Ammon's horn (tissue), 1 donor: ENCODE measurements around the gene DNAJA3.

Source experiments
- DNase-seq: peaks from one replicate; pipeline ENCODE4 v3.0.0-alpha.2; 2016; ENCODE audit warnings: low spot score

The DNAJA3 gene

DNA sequence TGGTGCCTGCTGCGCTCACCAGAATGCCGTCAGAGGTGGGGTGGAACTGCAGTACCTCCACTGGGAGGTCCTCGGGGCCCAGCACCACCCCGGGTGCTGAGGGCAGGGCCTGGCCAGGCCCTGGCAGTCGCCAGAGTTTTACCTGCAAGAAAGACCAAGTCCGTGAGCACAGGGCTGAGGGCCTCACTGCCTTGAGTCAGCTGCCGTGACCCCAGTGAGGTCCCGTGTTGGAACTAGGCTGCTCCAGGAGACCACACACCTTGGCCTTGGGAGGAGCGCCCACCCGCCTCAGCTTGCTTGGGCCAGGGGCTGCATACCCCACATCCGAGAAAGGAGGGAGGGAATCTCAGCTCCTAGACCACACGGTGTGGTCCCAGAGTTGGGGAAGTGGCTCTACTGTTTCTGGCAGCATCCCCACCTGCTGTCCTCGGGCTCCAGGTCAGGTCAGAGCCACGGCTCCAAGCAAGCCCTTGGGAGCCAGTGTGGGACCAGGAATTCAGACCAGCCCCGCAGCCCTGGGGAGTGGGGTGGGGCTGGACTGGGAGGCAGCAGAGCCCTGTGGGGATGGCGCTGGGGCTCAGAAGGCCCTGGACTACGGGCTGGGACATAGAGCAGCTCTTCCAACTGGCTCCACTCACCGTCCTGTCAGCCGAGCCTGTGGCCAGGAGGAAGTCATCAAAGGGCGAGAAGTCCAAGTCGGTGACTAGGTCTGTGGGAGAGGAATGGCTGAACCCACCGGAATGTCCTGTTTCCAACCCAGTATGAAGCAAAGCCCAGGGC, 17.9 kb upstream of the DNAJA3 start:
- DNase-seq, result no peak

DNA sequence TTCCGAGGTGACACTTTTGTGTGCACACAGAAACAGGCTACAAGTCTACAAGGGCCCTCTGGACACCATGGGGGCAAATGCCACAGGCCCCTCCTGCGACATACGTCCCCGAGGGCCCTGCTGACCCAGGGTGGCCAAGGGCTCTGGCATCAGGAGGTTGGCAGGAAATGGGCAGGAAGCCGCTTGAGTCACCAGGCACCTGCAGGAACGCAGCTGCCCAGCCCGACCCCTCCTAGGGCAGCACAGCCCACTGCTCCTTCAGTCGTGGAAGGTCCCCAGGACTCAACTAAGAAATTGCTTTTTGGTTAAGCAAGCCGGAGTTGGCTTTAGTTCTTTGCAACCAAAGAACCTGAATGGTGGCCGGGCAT, 17.4 kb upstream of the DNAJA3 start:
- DNase-seq, result no peak

DNA sequence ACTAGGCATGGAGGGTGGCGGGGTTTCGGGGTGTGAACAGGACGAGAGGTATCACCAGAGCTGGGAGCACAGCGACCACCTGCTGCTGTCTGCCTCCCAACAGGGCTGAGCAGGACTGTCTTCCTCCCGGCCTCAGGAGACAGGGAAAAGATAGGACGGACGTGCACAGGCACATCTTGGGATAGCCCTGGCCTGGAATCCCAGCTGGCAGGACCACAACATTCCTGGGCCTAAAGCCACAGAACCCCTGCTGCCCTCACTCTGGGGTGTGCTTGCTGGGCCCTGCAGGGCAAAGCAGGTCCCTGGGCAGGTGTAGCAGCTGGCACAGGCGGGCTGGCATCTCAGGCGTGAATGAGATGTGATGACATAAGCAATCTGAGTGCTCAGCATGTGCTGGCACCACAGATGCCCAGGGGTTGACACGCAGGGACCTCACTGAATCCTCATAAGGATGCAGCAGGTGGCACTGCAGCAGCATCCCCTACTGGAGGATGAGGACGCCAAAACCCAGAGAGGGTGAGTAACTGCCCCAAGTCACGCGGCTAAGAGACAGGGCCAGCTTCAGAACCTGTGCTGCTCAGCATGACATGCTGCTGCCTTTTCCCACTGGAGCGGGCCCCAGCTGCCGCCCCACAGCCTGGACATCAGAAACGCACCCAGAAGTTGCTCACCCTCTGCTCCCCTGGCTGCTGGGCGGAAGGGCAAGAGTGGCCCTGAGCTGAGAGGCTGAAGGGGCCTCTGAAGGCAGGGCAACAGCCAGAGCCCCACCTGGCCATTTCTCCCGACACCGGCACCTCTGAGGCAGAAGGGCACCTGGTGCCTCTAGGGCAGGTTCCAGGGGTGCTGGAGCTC, 16.4 kb upstream of the DNAJA3 start:
- DNase-seq, result no peak

DNA sequence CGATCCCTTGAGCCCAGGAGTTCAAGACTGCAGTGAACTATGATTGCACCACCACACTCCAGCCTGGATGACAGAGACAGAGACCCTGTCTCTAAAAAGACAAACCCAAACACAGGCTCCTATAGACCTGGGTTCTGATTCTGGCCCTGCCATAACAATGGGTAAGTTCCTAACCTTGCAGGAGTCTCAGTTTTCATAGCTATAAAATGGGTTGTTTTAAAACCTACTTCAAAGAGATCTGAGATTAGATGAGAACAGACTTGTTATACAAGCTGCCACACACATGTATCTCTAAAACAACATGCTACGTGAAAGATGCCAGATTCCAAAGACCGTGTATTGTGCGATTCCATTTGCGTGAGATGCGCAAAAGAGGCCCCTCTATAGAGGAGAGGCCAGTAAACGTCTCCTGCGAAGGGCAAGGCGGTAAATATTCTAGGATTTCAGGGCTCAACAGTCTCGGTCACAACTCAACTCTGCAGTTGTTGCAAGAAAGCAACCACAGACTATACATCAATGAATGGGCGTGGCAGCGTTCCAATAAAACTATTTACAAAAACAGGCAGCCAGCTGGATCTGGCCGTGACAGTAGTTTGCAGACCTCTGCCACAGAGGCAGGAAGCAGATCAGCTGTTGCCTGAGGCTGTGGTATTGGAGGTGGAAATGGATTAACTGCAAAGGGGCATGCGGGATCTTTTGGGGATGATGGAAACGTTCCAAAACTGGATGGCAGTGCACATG, 15.2 kb upstream of the DNAJA3 start:
- peak; percentile 89 for DNase-seq

DNA sequence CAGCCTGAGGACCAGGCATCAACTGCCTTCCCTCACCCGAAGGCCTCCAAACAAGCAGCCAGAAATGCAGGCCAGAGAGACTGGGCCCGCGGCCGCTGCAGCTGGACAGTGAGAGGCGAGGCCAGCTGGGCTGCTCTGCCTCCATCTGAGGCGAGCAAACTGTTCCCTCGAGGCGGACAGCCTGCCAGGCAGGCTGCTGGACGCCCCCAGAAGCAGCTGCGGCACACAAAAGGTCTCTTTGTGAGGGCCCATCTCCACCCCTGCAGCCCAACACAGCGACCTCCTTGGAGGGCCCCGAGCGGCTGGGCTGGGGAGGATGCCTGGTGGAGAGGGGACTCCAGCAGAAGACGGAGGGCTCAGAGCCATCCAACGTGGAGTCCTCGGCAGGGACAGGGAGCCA, 14.0 kb upstream of the DNAJA3 start:
- DNase-seq, result peak; percentile 96

DNA sequence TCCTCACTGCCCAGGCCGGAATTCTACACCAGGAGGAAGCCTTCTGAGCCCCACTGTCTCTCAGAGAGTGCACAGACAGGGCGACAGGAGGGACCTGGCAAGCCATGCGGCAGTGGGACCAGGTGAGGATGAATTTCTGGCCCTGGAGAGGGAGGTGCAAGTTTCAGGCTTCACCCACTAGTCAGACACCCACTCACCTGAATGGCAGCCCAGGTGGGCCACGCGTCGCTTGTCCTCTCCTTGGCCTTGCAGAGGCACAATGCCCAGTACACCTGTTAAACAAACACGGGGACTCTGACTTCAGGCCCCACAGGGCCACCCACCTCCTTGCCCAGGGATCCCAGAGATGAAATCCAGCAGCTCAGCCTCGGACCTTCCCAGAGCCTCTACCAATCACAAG, 13.5 kb upstream of the DNAJA3 start:
- DNase-seq, result no peak

DNA sequence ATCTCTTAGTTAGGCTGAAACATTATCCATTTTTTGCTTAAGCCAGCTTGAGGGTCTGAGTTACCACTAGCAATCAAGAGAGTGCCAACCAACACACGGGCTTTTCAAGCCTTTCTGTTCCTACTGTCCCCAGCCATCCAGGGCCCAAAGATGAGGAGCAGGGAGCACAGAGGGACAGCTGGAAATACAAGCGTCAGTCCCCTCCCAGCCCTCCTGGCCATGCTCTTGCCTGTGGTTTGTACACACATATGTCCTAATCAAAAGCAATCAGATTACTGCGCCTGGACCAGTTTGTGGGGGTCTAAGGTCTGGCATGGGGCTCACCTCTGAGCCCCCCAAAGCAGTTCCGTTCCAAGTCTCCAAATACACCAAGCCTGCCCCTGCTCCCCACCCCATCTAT, 12.8 kb upstream of the DNAJA3 start:
- DNase-seq, result no peak

DNA sequence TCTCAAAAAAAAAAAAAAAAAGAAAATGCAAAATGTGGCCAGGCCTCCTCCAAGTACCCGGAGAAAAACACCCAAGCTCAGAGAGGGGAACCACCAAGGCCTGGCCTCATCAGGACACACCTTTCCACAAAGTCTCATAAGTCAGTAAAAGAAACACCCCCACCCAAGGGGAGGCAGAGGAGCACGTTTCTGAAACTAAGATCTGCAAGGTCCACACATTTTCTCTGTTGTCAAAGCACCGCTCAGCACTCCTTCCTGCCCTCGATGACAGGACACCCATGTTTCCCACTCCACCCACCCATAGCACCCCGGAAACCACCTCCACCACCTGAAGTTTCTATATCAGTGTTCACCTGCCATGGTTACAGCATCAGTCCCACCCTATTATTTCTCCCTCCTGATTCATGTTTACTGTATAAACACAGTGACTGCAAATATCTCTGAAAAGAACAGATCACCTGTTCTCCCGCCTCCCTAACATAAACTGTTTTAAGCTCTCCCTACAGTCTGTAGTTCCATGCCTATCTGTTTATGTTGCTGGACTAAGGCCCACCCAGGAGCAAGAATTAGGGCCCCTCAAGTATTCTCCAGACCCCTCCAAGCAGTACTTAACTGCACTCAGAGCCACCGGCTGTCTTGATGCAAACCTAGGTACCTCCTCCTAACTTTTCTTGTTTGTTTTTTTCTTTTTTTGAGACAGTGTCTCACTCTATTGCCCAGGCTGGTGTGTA, 11.3 kb upstream of the DNAJA3 start:
- no peak for DNase-seq

DNA sequence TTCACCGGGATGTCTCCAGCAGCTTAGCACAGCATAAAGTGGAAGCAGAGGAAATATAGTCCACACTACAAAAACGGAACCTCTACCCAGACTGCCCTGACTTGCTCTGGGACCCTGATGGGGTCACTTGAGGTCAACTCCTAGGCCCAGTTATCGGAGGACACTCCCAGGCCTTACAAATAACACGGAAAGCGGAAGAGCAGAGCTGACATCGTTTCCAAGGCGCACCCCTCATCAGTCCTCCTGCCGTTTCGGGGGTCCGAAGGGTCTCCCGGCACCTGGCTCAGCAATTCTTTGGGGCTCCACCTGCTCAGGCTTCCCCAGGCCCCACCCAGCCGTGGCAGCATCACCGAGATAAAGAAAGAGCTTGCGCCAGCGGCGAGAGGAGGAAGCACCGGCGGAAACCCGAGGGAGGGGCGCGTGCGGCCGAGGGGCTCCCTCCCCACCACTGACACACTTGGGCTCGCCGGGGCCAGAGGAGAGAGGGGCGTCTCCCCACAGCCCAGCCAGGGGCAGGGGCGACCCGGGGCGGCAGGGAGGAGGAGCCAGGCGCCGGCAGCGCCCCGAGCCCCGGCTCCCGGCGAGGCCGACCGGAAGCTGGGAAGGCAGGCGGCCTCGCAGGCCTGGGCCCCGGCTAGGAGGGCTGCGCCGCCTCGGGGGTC, 10.0 kb upstream of the DNAJA3 start:
- DNase-seq, result peak; percentile 79

DNA sequence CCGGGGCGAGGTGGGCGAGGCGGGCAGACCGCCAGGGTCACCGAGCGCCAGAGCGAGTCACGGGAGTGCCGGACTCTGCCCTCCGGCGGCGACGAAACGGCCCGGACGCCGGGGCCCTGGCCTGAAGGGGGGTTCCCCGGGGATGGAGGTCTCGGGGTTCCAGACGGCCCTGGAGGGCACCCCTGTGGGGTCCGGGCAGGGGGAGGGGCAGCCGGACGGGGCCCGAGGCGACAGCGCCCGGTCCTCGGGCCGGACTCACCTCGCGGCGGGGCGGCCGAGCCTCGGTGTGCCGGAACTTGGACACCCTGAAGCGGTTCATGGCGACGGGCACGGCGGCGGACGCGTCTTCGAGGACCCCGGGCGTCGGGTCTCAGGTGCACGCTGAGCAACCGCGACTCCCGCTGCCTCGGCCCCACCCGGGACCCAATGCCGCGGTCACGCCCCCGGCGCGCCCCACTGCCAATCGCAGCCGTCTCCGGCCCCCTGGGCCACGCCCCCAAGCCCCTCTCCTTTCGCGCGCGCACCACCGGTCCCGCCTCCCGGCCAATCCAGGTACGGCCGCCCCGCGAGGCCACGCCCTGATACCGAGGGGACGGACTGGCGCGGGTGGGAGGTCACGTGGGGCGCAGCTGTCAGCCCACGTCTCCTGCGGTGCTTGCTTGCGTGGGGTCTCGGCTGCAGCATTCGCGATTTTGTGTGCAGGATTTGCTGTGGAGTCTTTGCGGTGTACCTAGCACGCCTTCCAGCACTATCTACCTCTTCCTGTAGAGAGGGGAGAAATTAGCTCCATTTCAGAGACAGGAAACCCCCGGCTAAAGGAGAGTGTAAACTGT, 9.3 kb upstream of the DNAJA3 start, which contains the start of gene CORO7:
Gene CORO7 (minus strand): TSS at position 397 of the 833 bp plus-strand sequence. CDS start 78 bp downstream, at position 319.
- DNase-seq, result peak; percentile 99

DNA sequence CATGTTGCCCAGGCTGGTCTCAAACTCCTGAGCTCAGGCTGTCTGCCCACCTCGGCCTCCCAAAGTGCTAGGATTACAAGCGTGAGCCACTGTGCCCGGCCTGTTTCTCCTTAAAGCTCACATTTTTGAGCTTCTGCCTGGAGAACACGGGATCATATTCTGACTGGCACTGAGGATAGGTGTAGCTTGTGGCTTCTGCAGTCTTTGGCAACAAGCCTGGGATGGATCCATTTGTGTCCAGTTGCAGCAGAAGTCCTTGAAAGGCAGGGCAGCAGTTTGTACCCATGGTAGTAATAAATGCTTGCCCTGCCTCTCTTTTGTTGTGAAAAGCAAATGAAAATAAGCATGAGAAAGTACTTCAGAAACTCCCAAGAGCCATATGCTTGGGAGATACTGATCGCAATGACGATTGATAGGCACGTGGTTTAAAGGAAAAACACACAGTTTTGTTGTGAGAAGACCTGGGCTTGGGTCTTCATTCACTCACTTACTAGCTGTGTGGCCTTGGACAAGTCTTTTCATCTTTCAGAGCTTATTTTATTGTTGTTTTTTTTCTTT, 6.2 kb upstream of the DNAJA3 start:
- no peak for DNase-seq

DNA sequence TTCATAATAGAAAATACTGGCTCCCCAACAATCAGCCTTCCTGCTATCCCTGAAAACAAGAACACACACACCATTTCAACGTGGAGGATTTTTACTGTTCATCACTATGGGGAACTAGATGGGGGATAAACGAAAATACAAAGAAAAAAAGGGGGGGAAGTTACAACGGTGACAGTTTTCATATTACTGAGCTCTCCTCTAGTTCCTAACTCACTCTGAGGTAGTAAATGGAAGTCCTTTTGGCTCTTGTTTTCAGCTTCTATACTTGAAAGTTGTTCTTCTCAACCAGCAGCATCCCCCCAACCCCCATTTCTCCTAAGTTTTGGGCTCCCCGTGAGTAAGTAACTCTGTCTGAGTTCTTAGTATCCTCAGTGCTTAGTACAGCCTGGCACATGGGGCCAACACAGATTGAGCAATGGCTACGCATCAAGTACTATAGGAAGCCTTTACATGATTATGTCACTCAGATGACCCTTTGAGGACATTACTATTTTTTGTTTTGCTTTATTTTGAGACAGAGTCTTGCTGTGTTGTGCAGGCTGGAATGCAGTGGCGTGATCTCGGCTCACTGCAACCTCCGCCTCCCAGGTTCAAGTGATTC, 5.1 kb upstream of the DNAJA3 start:
- DNase-seq, result no peak

DNA sequence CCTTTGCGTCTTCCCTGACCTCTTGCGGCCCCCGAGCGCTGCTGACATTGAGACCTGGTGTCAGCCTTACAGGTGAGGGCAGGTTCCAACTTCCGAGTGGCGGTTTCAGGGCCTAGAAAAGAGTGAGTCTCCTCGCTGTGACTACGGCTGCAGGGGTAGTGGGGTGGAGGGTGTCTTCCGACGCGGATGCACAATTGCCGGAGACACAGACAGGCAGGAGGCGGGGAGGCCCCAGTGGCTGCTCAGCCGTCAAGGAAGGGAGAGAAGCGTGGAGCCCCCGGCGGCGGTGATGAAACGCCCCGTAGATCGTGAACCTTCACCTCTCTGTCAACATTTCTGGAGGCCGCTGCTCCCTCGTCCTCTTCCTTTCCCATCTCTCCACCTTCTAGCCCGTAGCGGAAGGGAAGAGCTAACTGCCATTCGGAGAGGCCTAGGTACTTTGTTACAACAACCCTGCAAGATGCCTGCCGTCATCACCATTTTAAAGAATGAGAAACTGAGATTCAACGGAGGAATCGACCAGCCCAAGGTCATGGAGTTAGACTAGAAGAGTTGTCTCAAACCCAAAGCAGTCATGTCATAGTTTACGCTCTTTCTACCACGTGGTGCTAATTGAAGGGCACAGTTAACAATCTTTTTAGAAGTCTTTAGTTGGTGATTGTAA, 485 bp downstream of the DNAJA3 start:
- DNase-seq, result no peak

DNA sequence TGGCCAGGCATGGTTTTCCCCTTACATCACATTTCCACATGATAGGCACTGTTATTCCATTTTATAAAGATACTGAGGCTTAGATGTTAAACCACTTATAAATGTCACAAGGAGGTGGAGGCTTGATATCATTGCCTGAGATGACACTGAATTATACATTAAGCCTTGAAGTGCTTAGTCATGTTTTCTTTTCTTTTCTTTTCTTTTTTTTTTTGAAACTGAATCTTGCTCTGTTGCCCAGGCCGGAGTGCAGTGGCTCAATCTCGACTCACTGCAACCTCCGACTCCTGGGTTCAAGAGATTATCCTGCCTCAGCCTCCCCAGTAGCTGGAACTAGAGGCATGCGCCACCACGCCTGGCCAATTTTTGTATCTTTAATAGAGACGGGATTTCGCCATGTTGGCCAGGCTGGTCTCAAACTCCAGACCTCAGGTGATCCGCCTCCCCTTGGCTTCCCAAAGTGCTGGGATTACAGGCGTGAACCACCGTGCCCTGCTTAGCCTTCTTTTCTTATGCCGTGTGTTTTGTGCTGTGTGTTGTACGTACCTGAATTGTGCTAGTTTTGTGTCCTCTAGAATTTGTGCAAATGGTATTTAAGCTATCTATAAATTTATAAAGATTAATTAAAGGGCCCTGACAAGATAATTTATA, 1.2 kb downstream of the DNAJA3 start:
- no peak for DNase-seq

DNA sequence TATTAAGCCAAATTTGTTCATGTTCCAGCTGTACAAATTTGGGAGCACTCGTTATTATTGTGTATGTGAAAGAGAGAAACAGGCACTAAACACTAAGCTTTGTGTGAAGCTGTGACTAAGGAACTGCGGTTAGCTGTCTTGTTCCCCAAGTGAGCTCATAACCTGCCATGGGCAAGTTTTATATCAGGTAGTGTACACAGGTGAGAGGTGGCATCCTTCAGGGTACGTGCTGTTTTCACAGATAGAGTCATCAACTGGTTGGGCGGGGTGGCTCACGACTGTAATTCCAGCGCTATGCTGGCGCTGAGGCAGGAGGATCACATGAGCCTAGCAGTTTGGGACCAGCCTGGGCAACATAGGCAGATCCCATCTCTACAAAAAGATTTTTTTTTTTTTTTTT, 2.8 kb downstream of the DNAJA3 start:
- no peak for DNase-seq

DNA sequence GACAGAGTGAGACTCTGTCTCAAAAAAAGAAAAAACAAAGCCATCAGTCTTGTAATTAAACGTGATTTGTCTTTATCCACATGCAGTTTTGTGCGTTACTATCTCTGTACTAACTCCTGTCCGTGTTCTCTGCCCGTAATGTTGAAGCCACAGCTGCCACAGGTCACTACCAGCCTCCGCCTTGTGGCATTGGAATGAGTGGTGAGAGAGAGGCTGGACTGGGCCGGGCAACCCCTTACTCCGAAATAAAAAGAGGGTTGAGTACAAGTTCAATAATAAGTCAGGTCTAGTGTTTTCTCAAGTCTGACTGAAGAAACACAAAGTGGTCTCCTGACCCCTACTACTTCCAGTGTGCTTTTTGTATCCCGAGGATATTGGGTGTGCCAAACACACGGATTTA, 5.4 kb downstream of the DNAJA3 start:
- no peak for DNase-seq

DNA sequence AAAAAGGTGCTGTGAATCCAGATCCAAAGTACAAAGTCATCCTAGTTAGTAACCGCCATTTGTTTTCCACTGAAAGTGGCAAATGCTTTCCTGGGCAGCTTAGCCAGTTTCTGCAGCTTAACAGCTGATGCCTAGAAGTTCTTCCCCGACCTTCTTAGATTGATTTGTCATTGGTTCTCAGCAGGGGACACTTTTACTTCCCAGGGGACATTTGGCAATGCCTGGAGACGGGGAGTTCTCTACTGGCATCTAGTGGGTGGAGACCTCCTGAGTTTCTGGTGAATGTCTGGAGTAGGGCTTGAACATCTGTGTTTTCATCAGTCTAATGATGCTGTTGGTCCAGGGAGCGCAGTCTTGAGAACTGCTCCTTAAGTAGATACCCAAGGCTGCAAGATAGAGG, 7.6 kb downstream of the DNAJA3 start:
- DNase-seq, result no peak

DNA sequence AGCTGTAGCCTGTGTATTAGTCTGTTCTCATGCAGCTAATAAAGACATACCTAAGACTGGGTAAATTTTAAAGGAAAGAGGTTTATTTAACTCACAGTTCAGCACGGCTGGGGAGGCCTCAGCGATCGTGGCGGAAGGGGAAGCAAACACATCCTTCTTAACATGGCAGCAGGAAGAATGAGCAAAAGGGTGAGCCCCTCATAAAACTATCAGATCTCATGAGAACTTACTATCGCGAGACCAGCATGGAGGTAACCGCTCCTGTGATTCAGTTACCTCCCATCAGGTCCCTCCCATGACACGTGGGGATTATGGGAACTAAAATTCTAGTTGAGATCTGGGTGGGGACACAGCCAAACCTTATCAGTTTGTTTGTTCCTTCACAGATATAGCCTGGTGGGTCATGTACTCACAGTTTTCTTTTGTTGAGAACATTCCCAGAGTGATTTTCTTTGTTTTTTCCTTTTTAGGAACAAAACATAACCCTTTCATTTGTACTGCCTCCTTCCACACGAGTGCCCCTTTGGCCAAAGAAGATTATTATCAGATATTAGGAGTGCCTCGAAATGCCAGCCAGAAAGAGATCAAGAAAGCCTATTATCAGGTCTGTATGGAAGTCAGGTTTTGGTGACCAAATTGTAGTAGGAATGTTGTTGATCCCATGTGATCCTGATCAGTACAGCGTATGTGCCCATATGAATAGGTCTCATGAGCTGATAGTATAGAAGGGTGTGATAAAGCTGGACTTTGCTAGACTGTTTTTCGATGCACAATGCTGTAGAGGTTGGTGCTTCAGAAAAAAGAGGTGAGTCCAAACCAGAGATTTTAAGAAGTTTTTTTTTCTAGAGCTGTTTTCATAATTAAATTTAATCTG, 8.5 kb downstream of the DNAJA3 start:
- DNase-seq, result no peak
